Neural crest cell (in vitro differentiated cells): ENCODE measurements around the gene SPOCK3. TPM values are rescaled to one million over a fixed set of nuclear protein-coding genes. Genes with fewer than 3 reads are reported as not detected.

Experiments
- DNase-seq: peaks from one replicate; pipeline ENCODE4 v3.0.0; 2021; ENCODE audit warnings: low read depth, mixed read lengths, low spot score
- H3K27ac Mint-ChIP-seq: one replicate; pipeline ENCODE4 v1.8.0; 2021; ENCODE audit warnings: mild to moderate bottlenecking, mixed read lengths; ENCODE audit not compliant: unreplicated experiment
- H3K27me3 Mint-ChIP-seq: 2 replicates; pipeline ENCODE4 v1.8.0; 2021; ENCODE audit warnings: low read depth, mild to moderate bottlenecking, mixed read lengths
- H3K36me3 Mint-ChIP-seq: 2 replicates; pipeline ENCODE4 v1.8.0; 2021; ENCODE audit warnings: low read depth, mild to moderate bottlenecking, mixed read lengths
- H3K4me1 Mint-ChIP-seq: 2 replicates; pipeline ENCODE4 v1.8.0; 2021; ENCODE audit warnings: mixed read lengths
- H3K4me3 Mint-ChIP-seq: one replicate; pipeline ENCODE4 v1.8.0; 2021; ENCODE audit warnings: mild to moderate bottlenecking, mixed read lengths
- H3K9me3 Mint-ChIP-seq: 2 replicates; pipeline ENCODE4 v1.8.0; 2021; ENCODE audit warnings: mixed read lengths
- total RNA-seq: library from RNA; stranded (reverse); gene quantifications from 2 replicates; pipeline ENCODE4 v1.2.1, GENCODE V29; 2021
- TF ChIP-seq, protein P1 (sequence below): fragments of 200-600 bp; sonication (generic); conservative IDR thresholded peaks from 2 replicates; pipeline ENCODE4 v1.5.0; 2021; ENCODE audit warnings: antibody characterized with exemption, mild to moderate bottlenecking

SPOCK3 gene
- total RNA-seq, 1 donor from 2014 or later, result 0.56 TPM

GRCh38 chr4:167196344-167197012 lies 37.8 kb downstream of the SPOCK3 start:
- TF ChIP-seq, protein P1, sequence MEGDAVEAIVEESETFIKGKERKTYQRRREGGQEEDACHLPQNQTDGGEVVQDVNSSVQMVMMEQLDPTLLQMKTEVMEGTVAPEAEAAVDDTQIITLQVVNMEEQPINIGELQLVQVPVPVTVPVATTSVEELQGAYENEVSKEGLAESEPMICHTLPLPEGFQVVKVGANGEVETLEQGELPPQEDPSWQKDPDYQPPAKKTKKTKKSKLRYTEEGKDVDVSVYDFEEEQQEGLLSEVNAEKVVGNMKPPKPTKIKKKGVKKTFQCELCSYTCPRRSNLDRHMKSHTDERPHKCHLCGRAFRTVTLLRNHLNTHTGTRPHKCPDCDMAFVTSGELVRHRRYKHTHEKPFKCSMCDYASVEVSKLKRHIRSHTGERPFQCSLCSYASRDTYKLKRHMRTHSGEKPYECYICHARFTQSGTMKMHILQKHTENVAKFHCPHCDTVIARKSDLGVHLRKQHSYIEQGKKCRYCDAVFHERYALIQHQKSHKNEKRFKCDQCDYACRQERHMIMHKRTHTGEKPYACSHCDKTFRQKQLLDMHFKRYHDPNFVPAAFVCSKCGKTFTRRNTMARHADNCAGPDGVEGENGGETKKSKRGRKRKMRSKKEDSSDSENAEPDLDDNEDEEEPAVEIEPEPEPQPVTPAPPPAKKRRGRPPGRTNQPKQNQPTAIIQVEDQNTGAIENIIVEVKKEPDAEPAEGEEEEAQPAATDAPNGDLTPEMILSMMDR, result no peak
- no peaks in the 10 kb centered on the region for H3K9me3 Mint-ChIP-seq
- H3K27me3 Mint-ChIP-seq, result peaks cover 3% of the 10 kb centered on the region
- H3K4me3 Mint-ChIP-seq, result no peak overlapping the region
- no peak overlapping the region for H3K27ac Mint-ChIP-seq
- no peaks in the 10 kb centered on the region for H3K4me1 Mint-ChIP-seq
- H3K36me3 Mint-ChIP-seq, result no peaks in the 10 kb centered on the region
- no peak for DNase-seq

DNA sequence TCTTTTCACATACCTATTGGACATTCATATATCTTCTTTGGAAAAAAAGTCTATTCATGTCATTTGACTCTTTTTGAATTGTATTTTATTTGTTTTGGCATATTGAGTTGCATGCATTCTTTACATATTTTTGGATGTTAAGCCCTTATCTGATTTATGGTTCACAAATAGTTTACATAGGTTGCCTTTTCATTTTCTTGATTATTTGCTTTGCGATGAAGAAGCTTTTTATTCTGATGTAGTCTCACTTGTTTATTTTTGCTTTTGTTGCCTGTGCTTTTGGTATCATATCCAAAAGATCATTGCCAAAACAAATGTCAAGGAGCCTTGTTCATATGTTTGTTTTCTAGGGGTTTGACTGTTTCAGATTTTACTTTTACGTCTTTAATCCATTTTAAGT lies 43.9 kb downstream of the SPOCK3 start:
- Mint-ChIP-seq H3K27ac (no peak overlapping the region), H3K27me3 (no peaks in the 10 kb centered on the region), H3K4me3 (no peak overlapping the region), H3K4me1 (no peaks in the 10 kb centered on the region), H3K36me3 (no peaks in the 10 kb centered on the region), H3K9me3 (no peaks in the 10 kb centered on the region)
- DNase-seq, result no peak
- TF ChIP-seq, protein P1, result no peak

DNA sequence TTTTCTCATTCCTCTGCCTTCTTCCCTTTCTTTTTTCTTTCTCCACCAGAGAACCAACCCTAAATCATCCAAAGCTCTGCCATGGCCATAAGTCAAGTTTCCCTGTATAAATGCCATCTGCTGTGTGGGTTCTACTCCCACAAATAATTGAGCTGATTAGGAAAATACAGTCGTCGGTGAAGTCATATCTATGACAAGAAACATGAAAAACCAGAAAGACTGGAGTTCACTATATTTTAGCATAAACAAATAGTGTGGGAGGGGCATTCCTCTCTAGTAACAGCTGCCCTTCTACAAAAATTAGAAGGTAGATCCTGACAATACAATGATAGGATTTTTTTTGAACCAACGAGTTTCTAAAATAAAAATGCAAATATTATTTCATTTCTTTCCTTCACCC lies 48.8 kb downstream of the SPOCK3 start:
- no peak overlapping the region for H3K4me3 Mint-ChIP-seq
- H3K27me3 Mint-ChIP-seq, result no peaks in the 10 kb centered on the region
- no peaks in the 10 kb centered on the region for H3K9me3 Mint-ChIP-seq
- TF ChIP-seq, protein P1, result no peak
- DNase-seq, result no peak
- no peaks in the 10 kb centered on the region for H3K36me3 Mint-ChIP-seq
- H3K4me1 Mint-ChIP-seq, result no peaks in the 10 kb centered on the region
- H3K27ac Mint-ChIP-seq, result no peak overlapping the region

DNA sequence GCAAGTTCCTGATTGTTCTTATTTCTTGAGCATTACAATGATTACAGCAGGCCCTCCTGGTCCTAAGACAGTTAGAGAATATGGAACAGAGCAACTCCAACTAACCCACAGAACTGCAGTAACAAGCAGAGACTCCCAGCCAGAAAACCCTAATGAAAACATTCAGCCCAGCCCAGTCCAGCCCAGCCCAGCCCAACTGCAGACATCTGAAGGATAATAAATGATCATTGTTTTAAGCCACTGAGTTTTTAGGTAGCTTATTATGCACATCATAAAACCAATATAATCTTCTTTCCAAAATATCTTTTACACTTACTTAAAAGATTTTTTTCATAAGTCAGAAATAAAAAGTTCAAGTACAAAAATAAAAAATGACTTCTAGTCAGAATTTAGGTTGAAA lies 51.3 kb downstream of the SPOCK3 start:
- H3K4me1 Mint-ChIP-seq, result no peaks in the 10 kb centered on the region
- H3K36me3 Mint-ChIP-seq, result no peaks in the 10 kb centered on the region
- H3K27me3 Mint-ChIP-seq, result no peaks in the 10 kb centered on the region
- H3K4me3 Mint-ChIP-seq, result no peak overlapping the region
- TF ChIP-seq, protein P1, result no peak
- no peaks in the 10 kb centered on the region for H3K9me3 Mint-ChIP-seq
- DNase-seq, result no peak
- H3K27ac Mint-ChIP-seq, result no peak overlapping the region

- H3K27me3 Mint-ChIP-seq, result no peaks in the 10 kb centered on the region
- no peaks in the 10 kb centered on the region for H3K4me1 Mint-ChIP-seq
- no peak overlapping the region for H3K4me3 Mint-ChIP-seq
- H3K9me3 Mint-ChIP-seq, result no peaks in the 10 kb centered on the region
- H3K27ac Mint-ChIP-seq, result no peak overlapping the region
- no peaks in the 10 kb centered on the region for H3K36me3 Mint-ChIP-seq
- DNase-seq, result no peak
- TF ChIP-seq, protein P1, result no peak
These were observed 56.4 kb downstream of the SPOCK3 start for GRCh38 chr4:167177925-167178324.
